ENCODE data around the gene WFIKKN1.
A peak's percentile ranks its signal among the peaks of the same experiment; 100 is the strongest.

WFIKKN1 gene

DNA sequence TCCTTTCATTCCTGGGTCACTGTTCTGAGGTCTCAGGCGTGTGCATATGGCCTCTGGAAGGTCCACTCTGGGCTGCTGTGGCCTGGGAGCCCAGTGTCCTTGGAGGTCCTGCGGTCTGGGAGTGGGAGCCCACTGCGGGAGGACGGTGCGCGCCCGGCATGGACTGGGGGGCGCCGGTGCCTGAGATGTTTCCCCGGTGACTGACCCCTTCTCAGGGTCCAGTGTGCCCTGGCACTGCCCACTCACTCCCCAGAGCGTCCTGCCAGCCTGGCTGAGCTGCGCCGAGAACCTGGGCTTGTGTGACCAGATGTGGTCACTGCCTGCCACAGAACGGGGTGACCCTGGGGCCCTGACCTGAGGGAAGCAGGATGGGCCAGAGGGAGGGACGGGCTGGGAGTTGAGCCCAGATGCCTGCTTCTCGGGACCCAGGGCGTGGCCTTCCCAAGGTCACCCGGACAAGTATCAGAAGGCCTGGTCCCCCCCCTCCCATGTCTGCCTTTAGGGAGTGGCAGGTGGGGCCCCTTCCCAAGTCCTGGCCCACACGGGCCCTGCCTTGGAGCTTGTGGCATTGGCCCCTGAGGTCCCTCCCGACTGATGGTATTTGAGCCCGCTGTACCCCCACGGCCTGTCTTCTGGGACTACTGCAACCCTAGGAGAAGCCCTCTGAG, 43.6 kb downstream of the WFIKKN1 start:
- DNase-seq (ENCODE audit: low read depth) = no peak

DNA sequence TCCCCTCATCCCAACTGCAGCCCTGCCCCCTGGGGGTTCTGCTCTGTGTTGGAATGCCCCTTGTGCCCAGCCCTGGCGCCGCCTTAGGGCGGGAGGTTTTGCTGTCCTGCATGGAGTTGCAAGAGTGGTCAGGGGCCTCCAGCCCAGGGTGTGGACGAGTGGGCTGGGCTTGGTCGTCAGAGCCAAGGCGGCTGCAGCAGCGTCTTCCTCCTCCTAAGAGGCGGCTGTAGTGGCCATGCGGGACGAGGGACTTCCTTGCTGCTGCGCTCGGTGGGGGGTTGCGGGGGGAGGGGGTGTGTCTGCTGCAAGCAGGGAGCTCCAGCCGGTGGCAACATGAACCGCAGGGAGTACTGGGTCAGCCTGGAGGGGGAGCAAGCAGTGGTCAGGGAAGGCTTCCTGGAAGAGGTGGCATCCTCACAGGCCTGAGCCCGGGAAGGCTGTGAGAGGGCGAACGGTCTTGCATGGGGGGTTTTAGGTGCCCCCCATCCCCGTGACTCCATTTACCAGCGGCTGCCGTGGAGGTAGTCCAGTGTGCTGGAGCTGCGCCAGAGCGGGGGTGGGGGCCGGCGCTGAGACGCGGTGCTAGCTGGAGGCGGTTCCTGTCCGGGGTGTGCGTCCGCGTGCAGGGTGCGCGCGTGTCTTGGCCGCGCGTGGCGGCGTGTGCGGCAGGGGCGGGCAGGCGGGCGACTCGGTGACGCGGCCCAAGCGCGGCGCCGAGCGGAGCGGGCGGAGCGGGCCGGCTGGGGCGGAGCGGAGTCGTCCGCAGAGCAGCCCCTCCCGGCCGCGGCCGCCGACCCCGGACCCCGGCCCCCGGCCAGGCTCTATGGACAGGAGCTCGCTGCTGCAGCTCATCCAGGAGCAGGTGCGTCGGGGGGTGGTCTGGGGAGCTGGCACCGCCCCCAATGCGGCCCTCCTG, 44.4 kb downstream of the WFIKKN1 start, which contains the start of gene RHBDL1:
RHBDL1 (plus strand) TSS at position 704 of the 916 bp plus-strand sequence; CDS start at position 824, 120 bp downstream.
- DNase-seq (ENCODE audit: low read depth) = peak; percentile 46

DNA sequence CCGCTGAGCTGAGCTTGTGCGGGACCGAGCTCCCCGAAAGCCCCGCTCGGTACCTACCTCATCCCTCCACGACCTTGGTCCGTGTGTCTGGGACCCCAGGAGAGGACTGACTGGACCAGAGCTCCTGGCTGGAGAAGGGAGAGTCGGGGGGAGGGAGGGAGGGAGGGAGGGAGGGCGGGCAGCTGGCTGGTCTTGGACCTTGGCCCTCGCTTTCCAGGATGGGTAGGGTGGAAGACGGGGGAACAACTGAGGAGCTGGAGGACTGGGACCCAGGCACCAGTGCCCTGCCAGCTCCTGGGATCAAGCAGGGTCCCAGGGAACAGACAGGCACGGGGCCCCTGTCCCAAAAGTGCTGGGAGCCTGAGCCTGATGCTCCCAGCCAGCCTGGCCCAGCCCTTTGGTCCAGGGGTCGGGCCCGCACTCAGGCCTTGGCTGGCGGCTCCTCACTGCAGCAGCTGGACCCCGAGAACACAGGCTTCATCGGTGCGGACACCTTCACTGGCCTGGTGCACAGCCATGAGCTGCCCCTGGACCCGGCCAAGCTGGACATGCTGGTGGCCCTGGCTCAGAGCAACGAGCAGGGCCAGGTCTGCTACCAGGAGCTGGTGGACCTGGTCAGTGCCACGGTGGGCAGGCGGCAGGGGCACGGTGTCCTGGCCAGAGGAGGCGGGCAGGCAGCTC, 45.2 kb downstream of the WFIKKN1 start:
- no peak for DNase-seq (ENCODE audit: low read depth)

DNA sequence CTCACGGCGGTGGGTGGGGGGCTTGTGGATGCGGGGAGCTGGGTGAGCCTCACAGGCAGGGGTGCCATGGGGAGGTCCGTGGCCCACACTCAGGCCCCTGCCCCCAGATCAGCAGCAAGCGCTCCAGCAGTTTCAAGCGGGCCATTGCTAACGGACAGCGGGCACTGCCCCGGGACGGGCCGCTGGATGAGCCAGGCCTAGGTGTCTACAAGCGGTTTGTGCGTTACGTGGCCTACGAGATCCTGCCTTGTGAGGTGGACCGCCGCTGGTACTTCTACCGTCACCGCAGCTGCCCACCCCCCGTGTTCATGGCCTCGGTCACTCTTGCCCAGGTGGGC, 45.7 kb downstream of the WFIKKN1 start:
- no peak for DNase-seq (ENCODE audit: low read depth)

DNA sequence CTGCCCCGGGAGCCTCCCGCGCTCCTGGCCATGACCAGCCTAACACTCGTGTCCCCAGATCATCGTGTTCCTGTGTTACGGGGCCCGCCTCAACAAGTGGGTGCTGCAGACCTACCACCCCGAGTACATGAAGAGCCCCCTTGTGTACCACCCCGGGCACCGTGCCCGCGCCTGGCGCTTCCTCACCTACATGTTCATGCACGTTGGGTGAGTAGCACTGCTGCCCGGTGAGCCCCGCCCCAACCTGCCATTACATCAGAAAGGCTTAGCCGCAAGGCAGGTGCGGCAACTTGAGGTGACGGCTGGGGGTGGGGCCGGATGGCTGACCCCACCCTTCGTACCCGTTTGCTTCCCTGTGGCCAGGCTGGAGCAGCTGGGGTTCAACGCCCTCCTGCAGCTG, 46.1 kb downstream of the WFIKKN1 start:
- DNase-seq (ENCODE audit: low read depth) = no peak

DNA sequence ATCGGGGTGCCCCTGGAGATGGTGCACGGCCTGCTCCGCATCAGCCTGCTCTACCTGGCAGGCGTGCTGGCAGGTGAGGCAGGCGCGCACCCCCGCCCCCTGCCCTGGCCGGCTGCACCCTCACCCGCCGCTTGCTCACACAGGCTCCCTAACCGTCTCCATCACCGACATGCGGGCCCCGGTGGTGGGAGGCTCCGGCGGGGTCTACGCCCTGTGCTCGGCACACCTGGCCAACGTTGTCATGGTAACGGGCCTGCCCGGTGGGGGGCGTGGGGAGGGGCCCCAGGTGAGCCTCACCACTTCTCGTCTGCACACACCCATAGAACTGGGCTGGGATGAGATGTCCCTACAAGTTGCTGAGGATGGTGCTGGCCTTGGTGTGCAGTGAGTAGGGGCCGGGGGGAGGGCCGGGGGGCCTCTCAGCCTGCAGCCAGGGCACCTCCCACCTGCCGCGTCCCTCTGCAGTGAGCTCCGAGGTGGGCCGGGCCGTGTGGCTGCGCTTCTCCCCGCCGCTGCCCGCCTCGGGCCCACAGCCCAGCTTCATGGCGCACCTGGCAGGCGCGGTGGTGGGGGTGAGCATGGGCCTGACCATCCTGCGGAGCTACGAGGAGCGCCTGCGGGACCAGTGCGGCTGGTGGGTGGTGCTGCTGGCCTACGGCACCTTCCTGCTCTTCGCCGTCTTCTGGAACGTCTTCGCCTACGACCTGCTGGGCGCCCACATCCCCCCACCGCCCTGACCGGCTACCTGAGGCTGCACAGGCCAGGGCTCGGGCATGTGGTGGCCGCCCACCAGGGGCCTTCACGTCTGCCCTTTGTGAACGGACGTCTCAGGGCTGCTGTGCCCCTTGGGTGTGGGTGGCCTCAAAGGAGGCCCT, 46.8 kb downstream of the WFIKKN1 start:
- DNase-seq (ENCODE audit: low read depth) = no peak

DNA sequence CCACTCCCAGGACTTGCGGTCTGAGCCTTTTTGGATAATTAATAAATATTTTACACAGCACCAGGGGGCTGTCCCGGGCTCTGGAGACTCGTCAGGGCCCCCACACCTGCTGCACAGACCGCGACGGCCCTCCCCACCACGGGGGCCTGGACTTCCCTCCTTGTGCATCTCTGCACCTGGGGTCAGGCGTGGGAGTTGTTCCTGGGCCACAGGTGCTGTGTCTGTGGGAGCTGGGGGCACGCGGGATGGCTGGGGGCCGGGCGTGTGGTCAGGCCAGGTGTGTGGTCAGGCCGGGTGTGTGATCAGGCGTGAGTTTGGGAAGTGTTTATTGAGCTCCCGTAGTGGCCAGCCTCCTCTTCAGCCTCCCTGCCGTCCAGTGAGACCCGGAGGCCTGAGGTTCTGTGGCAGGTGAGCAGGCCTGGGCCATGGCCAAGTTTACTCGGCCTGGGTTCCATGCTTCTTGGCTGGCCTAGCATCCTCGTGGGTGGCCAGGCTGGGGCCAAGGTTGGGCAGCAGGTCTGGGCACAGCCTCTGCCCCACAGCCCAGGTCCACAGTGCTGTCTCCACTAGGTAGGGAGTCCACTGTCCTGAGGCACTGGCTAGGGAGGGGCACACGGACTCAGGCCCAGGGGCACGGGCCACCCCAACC, 47.5 kb downstream of the WFIKKN1 start:
- DNase-seq (ENCODE audit: low read depth) = no peak

DNA sequence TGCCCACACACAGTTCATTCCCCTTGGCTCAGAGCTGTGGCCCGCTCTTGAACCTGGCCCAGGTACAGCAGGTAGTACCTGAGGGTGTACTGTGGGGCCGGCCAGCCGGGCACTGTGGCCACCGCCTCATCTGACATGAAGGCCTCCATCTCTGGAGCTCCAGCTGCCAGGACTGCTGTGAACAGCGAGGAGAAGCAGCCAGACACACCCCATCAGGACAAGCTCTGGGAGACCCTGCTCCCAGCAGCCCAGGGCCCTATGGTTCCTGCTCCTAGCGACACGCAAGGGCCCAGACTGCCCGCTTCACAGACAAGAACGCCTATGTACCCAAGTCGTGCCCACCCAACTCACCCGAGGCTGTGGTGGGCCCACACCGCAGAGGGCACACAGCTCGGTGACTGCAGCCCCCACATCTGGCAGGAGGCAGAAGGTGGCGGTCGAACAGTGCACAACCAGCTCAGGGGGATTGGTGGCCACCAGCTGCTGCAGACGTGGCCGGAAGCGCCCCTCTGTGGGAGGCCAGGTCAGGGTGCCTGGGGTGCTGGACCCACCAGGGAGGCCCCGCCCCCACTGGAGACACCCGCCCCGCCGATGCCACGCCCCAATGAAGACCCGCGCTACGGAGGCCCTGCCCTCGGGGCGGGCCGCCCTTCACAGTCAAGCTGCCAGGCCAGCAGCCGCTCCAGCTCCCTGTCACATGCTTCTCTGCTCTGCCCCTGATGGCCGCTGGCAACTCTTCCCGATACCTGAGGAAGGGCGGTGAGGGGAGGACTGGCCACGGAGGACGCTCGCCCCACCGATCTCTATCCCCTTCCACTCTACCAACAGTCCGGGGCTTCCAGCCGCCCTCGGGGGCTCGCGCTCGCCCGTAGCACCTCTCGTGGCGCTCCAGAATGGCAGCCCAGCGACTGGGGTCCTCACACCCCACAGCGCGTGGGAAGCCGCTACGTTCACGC, 48.4 kb downstream of the WFIKKN1 start:
- DNase-seq (ENCODE audit: low read depth) = peak; percentile 52

DNA sequence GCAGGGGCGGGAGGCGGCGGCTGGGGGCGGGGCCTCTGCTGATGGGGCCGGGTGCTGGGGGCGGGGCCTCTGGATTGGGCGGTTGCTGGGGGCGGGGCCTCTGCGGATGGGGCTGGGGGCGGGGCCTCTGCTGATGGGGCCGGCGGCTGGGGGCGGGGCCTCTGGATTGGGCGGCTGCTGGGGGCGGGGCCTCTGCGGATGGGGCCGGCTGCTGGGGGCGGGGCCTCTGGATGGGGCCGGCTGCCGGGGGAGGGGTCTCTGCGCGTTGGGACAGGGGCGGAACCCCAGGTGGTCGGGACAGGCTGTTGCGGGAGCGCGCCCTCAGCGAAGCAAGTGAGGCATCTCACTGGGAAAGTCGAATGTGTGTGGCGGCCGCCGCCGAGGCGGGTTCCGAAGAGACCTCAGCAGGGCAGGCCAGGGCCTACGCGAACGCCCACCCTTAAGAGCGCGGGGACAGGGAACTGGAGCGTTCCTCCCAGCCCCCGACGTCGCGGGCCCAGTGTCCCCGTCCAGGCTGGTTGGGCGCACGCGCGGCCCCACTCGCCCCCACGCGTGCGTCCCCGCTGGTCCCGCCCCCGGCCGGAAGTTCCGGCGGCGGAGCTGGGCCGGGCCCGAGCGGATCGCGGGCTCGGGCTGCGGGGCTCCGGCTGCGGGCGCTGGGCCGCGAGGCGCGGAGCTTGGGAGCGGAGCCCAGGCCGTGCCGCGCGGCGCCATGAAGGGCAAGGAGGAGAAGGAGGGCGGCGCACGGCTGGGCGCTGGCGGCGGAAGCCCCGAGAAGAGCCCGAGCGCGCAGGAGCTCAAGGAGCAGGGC, 49.2 kb downstream of the WFIKKN1 start, which contains the start of gene STUB1:
STUB1 (plus strand) TSS at position 597 of the 811 bp plus-strand sequence; CDS start at position 713, 116 bp downstream.
- DNase-seq (ENCODE audit: low read depth) = peak; percentile 83

DNA sequence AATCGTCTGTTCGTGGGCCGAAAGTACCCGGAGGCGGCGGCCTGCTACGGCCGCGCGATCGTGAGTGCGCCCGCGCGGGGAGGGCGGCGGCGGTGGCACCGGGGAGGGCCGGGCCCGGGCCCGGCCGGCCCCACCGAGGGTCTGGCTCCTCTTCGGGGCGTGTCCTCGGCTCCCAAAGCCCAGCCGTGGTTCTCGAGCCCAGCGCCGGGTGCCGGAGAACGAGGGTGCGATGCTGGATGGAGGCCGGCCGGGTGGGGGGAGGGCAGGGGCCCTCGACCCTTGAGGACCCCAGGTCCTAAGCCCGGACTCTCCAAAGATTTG, 49.8 kb downstream of the WFIKKN1 start:
- DNase-seq (ENCODE audit: low read depth) = no peak

DNA sequence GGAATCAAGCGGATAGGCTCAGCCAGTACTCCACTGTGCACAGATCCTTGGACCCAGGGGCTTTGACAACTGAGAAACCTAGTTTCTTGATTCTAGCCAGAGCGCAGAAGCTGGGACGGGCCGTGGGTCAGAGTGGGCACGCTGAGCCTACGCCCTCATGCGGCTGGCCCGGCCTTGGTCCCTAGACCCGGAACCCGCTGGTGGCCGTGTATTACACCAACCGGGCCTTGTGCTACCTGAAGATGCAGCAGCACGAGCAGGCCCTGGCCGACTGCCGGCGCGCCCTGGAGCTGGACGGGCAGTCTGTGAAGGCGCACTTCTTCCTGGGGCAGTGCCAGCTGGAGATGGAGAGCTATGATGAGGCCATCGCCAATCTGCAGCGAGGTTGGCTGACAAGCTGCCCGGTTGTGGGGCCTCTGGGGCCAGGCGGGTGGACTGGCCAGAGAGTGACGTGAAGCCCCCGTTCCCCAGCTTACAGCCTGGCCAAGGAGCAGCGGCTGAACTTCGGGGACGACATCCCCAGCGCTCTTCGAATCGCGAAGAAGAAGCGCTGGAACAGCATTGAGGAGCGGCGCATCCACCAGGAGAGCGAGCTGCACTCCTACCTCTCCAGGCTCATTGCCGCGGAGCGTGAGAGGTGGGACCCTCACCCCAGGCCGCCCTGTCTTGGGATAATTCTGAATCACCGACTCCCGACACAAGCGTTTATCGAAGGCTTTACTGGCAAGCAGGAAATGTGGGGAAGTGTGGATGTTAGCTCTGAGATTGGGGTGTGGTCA, 50.4 kb downstream of the WFIKKN1 start:
- DNase-seq (ENCODE audit: low read depth) = peak; percentile 52

DNA sequence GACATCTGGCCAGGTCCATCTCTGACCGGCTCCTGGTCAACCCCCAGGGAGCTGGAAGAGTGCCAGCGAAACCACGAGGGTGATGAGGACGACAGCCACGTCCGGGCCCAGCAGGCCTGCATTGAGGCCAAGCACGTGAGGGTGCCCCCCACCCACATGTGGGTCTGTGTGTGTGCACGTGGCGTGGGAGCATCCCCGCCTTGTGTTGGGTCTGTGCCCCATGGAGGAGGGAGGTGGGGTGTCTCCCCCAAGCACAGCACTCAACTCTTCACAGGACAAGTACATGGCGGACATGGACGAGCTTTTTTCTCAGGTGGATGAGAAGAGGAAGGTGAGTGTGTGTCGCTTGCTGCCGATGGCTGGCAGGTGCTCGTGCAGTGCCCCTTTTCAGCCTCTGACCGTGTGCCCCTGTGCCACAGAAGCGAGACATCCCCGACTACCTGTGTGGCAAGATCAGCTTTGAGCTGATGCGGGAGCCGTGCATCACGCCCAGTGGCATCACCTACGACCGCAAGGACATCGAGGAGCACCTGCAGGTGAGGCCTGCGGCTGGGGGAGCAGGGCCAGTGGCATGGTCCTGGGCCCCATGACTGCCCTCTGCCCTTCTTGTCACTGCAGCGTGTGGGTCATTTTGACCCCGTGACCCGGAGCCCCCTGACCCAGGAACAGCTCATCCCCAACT, 51.1 kb downstream of the WFIKKN1 start:
- DNase-seq (ENCODE audit: low read depth) = peak; percentile 54

DNA sequence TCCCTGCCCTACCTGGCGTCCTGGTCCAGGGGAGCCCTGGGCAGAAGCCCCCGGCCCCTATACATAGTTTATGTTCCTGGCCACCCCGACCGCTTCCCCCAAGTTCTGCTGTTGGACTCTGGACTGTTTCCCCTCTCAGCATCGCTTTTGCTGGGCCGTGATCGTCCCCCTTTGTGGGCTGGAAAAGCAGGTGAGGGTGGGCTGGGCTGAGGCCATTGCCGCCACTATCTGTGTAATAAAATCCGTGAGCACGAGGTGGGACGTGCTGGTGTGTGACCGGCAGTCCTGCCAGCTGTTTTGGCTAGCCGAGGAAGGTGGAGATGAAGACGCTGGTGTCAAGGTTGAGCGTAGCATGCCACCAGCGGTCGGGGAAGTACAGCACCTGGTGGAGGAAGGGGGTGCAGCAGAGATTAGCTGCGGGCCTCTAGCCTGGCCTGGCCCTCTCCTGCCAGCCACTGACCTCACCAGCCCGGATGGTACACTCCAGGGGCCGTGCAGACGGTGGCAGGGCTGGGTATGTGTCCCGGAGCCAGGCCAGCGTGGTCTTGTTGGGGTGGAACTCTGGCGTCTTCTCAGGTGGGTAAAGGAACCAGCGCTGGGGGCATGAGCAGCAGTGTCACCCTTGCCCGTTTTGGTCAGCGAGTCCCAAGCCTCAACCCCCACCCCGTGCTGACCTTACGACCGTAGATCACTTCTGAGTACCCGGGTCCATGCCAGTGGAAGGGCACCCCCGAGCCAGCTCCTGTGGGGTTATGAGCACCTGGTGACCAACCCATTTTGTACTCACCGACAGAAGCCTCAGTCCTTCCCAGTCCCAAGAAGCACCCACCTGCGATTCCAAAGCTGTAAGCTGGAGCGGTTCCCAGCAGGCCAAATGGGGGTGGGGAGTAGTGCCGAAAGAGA, 52.0 kb downstream of the WFIKKN1 start:
- no peak for DNase-seq (ENCODE audit: low read depth)

DNA sequence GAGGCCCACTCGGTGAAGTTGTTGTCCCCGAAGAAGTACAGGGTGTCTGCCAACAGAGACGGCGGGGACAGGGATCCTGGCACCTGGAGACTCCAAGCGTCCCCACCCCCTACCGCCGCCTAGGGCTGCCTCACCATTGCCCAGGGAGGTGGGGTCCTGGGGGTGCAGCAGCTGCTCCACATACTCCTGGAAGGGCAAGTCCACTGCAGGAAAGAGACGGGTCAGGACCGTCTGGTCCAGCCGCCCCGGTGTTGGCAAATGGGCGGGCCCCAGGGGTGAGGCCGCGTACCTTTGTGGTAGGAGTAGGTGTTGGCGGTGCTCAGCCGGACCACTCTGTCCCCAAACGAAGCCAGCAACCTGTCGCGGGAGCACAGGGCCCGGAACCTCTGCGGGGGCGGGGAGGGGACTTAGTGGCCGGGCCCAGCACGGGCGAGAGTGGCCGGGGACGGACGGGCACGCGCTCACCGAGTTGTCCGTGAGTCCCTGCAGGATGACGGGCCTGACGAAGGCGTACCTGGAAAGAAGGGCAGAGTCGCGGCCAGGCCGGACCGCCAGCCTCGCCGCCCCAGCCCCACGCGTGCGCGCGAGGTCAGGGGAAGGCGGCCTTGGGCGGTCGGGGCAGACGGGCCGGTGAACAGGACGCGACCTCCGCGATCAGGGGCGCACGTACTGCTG, 52.7 kb downstream of the WFIKKN1 start:
- DNase-seq (ENCODE audit: low read depth) = no peak
